Testis (tissue), 3 donors: Measurements from ENCODE around the gene DEPDC5. TPM values are rescaled to one million over a fixed set of nuclear protein-coding genes. Genes with fewer than 3 reads are reported as not detected.

Experiments used
- DNase-seq: peaks from one replicate; pipeline ENCODE4 v3.0.0-alpha.2; 2019
- H3K27ac ChIP-seq, 2 donors: fragments of 200-600 bp; sonication (generic); one replicate each; pipeline ENCODE4 v1.5.1; 2019
- H3K27me3 ChIP-seq: fragments of 200-600 bp; sonication (generic); one replicate; pipeline ENCODE4 v1.5.1; 2019
- H3K36me3 ChIP-seq: fragments of 200-600 bp; sonication (generic); one replicate; pipeline ENCODE4 v1.5.1; 2017; ENCODE audit warnings: low read depth; ENCODE audit errors: missing control alignments
- H3K4me1 ChIP-seq: fragments of 200-600 bp; sonication (generic); one replicate; pipeline ENCODE4 v1.5.1; 2019
- H3K4me3 ChIP-seq, 2 donors: fragments of 200-600 bp; sonication (generic); one replicate each; pipeline ENCODE4 v1.5.1; 2017 to 2019
- H3K9me3 ChIP-seq: fragments of 200-600 bp; sonication (generic); one replicate; pipeline ENCODE4 v1.5.1; 2017
- CTCF ChIP-seq, 3 experiments: fragments of 450-650 bp in 2 of 3; fragments of 200-600 bp in 1 of 3; sonication (generic) in 1 of 3; IDR thresholded peaks; one replicate each; pipeline ENCODE4 v1.5.1; 2016 to 2019; ENCODE audit warnings: antibody characterized with exemption in 3 of 3, mild to moderate bottlenecking in 2 of 3, moderate library complexity in 1 of 3
- POLR2A ChIP-seq: fragments of 450-650 bp; IDR thresholded peaks from one replicate; pipeline ENCODE4 v1.6.1; 2017; ENCODE audit warnings: antibody characterized with exemption, mild to moderate bottlenecking, moderate library complexity
- WGBS, 2 donors: methylation state at CpG; one replicate each; pipeline ENCODE4 v1.1.5; 2018; 5-methylcytosine and 5-hydroxymethylcytosine counted together
- intact Hi-C: fragments of 100-400 bp; cut with DNase I; formaldehyde crosslinking; loops from one replicate; pipeline ENCODE4 v1.15.1; 2023; ENCODE audit warnings: low total_unique reads
- polyA plus RNA-seq: library from polyadenylated mRNA; stranded (reverse); fragments of 350-450 nt; fragmentation: Illumina TruSeq; extraction: RNeasy Lipid Tissue Mini Kit (QIAGEN cat#74804); gene quantifications from one replicate; pipeline ENCODE4 v1.2.3, GENCODE V29; 2014; ENCODE audit warnings: low read depth, low replicate concordance; ENCODE audit not compliant: insufficient read depth
- total RNA-seq, 2 donors: library from RNA; depleted of rRNA; stranded (reverse); fragments of >200 nt; gene quantifications; one replicate each; pipeline ENCODE4 v1.2.3, GENCODE V29; 2016

DEPDC5 gene
- total and polyA plus RNA-seq, 3 donors from 2014 or later = 22.1 to 70.6 (median 57.8) TPM

- H3K4me3 ChIP-seq = no peak overlapping the region
- no peak for TF ChIP-seq POLR2A
- no peak for TF ChIP-seq CTCF (IDR thresholded peaks at IDR 0.05)
- no peaks in the 10 kb centered on the region for H3K27me3 ChIP-seq
- intact Hi-C loops = no loop called here
- no peaks in the 10 kb centered on the region for H3K9me3 ChIP-seq
- no peak overlapping the region for H3K27ac ChIP-seq
- WGBS, 2 donors = 91 to 92% methylated on average over 5 of the region's 5 CpGs
- no peaks in the 10 kb centered on the region for H3K36me3 ChIP-seq
- peaks cover 22% of the 10 kb centered on the region for H3K4me1 ChIP-seq
- DNase-seq = no peak
These were observed 188.3 kb downstream of the DEPDC5 start for GRCh38 chr22:31942091-31942490.

DNA sequence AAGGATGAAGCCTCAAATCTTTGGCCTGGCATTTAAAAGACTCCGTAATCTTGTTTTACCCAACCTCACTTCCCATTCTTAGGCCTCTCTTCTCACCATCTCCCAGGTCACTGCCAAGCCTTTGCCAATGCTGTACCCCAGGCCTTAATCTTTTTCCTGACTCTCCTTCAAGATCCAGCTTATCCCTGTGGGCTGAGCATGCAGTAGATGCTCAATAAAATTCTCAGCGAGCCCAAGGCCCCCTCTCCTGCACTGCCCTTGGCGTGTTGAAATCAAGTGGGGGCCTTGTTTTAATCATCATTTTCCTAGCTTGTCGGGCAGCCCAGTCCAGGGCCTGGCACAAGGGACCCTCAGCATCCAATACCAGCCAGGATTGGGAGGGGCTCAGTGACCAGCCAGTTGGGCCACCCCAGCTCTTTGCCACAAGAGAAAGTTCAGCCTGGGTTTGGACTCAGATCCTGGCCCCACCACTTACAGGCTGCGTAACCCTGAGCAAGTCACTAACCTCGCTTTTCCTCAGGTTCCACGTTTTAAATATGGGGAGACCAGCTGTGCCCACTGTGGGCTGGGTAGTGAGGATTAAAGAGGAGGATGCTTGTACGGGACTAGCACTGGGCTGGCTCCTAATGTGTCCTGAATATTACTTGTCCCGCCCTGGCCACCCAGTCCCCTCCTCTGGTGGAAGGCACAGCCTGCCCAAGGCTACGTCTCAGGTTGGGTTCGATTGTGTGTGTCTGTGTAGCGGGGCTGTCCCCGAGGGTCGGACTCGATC is 189.6 kb downstream of the DEPDC5 start:
- Histone ChIP-seq H3K27ac (peak overlapping the region; percentile 95 to 97), H3K27me3 (no peaks in the 10 kb centered on the region), H3K36me3 (no peaks in the 10 kb centered on the region), H3K9me3 (no peaks in the 10 kb centered on the region), H3K4me3 (peak overlapping the region; percentile 85 to 91), H3K4me1 (peaks cover 22% of the 10 kb centered on the region)
- DNase-seq = no peak
- TF ChIP-seq CTCF (IDR thresholded peaks at IDR 0.05) (no peak), POLR2A (no peak)
- WGBS, 2 donors = 34 to 37% methylated on average over 9 to 15 of the region's 15 CpGs
- intact Hi-C loops = no loop called here

DNA sequence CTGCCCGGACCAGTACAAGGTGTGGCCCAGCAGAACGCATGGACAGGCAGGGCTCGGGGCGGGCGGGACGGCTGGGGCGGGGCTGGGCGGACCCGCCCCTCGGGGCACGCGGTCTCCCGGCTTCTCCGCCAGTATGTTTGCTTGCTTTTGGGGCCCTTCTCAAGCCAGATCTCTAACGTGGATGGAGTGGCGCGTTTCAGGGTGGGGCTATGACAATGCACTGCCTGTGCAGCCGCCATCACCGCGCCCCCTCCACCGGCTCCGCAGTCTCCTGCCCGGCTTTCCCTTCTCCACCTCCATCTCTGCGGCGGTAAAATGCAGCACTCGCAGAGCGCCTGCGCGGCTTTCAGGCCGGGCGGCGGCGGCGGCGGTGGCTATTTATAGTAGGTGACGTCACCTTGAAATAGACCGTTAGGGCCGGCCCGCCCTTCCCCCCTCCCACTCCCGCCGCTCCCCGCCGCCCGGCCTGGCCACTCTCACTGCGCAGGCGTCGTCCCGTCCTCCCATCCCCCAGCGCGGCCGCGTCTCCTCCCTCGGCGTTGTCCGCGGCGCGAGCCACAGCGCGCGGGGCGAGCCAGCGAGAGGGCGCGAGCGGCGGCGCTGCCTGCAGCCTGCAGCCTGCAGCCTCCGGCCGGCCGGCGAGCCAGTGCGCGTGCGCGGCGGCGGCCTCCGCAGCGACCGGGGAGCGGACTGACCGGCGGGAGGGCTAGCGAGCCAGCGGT is 190.3 kb downstream of the DEPDC5 start, which contains the start of gene YWHAH:
TSS of gene YWHAH (plus strand) at position 558 of the 722 bp plus-strand sequence. CDS start 199 bp downstream, outside the sequence.
- H3K9me3 ChIP-seq = no peaks in the 10 kb centered on the region
- TF ChIP-seq CTCF (IDR thresholded peaks at IDR 0.05) = no peak
- TF ChIP-seq POLR2A = no peak
- H3K27ac ChIP-seq = peak within 1 kb of the TSS; percentile 95 to 97
- intact Hi-C loops = no loop called here
- H3K36me3 ChIP-seq = no peaks in the 10 kb centered on the region
- 0% methylated on average over 22 to 81 of the region's 86 CpGs for WGBS, 2 donors
- no peaks in the 10 kb centered on the region for H3K27me3 ChIP-seq
- H3K4me3 ChIP-seq = peak within 1 kb of the TSS; percentile 85 to 91
- H3K4me1 ChIP-seq = peaks cover 22% of the 10 kb centered on the region
- DNase-seq = peak; percentile 96

DNA sequence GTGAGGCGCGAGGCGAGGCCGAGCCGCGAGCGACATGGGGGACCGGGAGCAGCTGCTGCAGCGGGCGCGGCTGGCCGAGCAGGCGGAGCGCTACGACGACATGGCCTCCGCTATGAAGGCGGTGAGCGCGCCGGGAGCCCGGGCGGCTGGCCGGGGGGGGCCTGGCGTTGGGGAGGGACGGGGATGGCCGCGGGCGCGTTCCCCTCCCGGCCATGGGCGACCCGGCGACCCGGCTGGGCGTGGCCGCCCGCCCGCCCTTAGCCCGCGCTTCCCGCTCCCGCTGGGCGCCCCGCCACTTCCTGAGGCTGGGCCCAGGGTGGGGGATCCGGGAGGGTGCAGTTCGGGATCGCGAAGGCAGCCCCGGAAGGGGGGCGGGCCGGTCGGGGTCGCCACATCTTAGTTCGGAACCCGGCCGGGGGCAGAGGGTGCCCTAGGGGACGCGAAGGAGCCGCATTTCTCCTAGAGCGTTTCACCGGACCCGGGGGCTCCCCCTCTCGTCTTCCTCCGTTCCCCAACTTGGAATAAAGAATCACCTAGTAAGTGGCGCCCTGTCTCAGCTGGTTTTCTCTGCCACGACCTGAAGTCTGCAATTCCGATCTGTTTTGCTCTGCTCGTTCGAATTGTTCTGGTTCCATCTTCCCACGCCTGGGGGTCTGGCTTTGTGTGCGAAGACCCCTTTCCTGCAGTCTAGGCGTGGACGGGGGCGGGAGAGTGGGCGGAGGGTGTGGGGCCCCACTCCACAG is 191.1 kb downstream of the DEPDC5 start:
- TF ChIP-seq POLR2A = no peak
- peak in 1 of 3 experiments; percentile 27 for TF ChIP-seq CTCF (IDR thresholded peaks at IDR 0.05)
- H3K4me1 ChIP-seq = peaks cover 22% of the 10 kb centered on the region
- H3K4me3 ChIP-seq = peak overlapping the region; percentile 85 to 91
- intact Hi-C loops = no loop called here
- WGBS, 2 donors = 0% methylated on average over 20 to 41 of the region's 76 CpGs
- peak; percentile 43 for DNase-seq
- no peaks in the 10 kb centered on the region for H3K9me3 ChIP-seq
- H3K36me3 ChIP-seq = no peaks in the 10 kb centered on the region
- peak overlapping the region; percentile 91 to 97 for H3K27ac ChIP-seq
- no peaks in the 10 kb centered on the region for H3K27me3 ChIP-seq
